SK-N-SH (cell line): Measurements from ENCODE around the gene CRYBG2. TPM values are rescaled to one million over a fixed set of nuclear protein-coding genes. Genes with fewer than 3 reads are reported as not detected.

Experiments
- CTCF ChIA-PET: fragments of 300-600, 350-600 bp; formaldehyde crosslinking; extraction: SDS; loops from one replicate; lab custom pipeline; 2021; lab: Yijun Ruan, JAX
- POLR2A ChIA-PET: fragments of 350-600 bp; sonication (Branson Sonifier 250); formaldehyde crosslinking; extraction: SDS; loops from one replicate; lab custom pipeline; 2020; ENCODE audit warnings: antibody characterized with exemption, inconsistent platforms; lab: Yijun Ruan, JAX
- DNase-seq: peaks from one replicate; pipeline ENCODE4 v3.0.0; 2012
- H2AFZ ChIP-seq: fragments of 200-600 bp; sonication (generic); 2 replicates; pipeline ENCODE4 v1.8.1; 2016; ENCODE audit warnings: antibody characterized with exemption, mild to moderate bottlenecking, low read depth
- H3F3A ChIP-seq: fragments of 200-600 bp; sonication (generic); replicated peaks from 2 replicates; pipeline ENCODE3; 2016; ENCODE audit warnings: antibody characterized with exemption, mild to moderate bottlenecking; ENCODE audit not compliant: insufficient read depth
- H3K27ac ChIP-seq, 2 experiments: fragments of 200-500 bp in 1 of 2; fragments of 200-600 bp in 1 of 2; sonication (Bioruptor generic) in 1 of 2; sonication (generic), shearing (Covaris generic) in 1 of 2; 2 replicates each; pipeline versions ENCODE4 v1.5.1 to v1.6.1; 2014 to 2016; ENCODE audit warnings: low read depth in 2 of 2, inconsistent platforms in 1 of 2, low read length in 1 of 2, mild to moderate bottlenecking in 1 of 2, mixed read lengths in 1 of 2
- H3K27me3 ChIP-seq: fragments of 200-600 bp; sonication (generic), shearing (Covaris generic); 2 replicates; pipeline ENCODE4 v1.6.1; 2016; ENCODE audit warnings: mixed run types; ENCODE audit not compliant: insufficient read depth
- H3K36me3 ChIP-seq, 2 experiments: fragments of 200-500 bp in 1 of 2; fragments of 200-600 bp in 1 of 2; sonication (Bioruptor generic) in 1 of 2; sonication (generic) in 1 of 2; replicated peaks in 1 of 2; 2 replicates each; pipeline versions ENCODE3 to v1.5.1; 2014 to 2016; ENCODE audit warnings: low read length in 1 of 2, mild to moderate bottlenecking in 1 of 2; ENCODE audit not compliant: insufficient read depth in 2 of 2, control insufficient read depth in 1 of 2
- H3K4me1 ChIP-seq, 2 experiments: fragments of 200-500 bp in 1 of 2; fragments of 200-600 bp in 1 of 2; sonication (Bioruptor generic) in 1 of 2; sonication (generic), shearing (Covaris generic) in 1 of 2; 2 replicates each; pipeline versions ENCODE4 v1.5.1 to v1.6.1; 2014 to 2016; ENCODE audit warnings: low read depth in 1 of 2, low read length in 1 of 2, mixed run types in 1 of 2; ENCODE audit not compliant: insufficient read depth in 2 of 2, control insufficient read depth in 1 of 2
- H3K4me2 ChIP-seq: fragments of 200-600 bp; sonication (generic), shearing (Covaris generic); 2 replicates; pipeline ENCODE4 v1.6.1; 2017; ENCODE audit warnings: mixed run types
- H3K4me3 ChIP-seq, 2 experiments: fragments of 200-500 bp in 1 of 2; fragments of 200-600 bp in 1 of 2; sonication (Bioruptor generic) in 1 of 2; sonication (generic), shearing (Covaris generic) in 1 of 2; 2 replicates each; pipeline versions ENCODE4 v1.5.1 to v1.8.1; 2014 to 2016; ENCODE audit warnings: low read depth in 2 of 2, inconsistent platforms in 1 of 2, low read length in 1 of 2, mild to moderate bottlenecking in 1 of 2, mixed read lengths in 1 of 2, moderate library complexity in 1 of 2
- H3K79me2 ChIP-seq: fragments of 200-600 bp; sonication (generic); 2 replicates; pipeline ENCODE4 v1.8.1; 2017; ENCODE audit warnings: mild to moderate bottlenecking; ENCODE audit not compliant: insufficient read depth
- H3K9ac ChIP-seq: fragments of 200-600 bp; sonication (generic); 2 replicates; pipeline ENCODE4 v1.6.1; 2017; ENCODE audit warnings: mixed run types
- H3K9me2 ChIP-seq: fragments of 200-600 bp; sonication (generic); 2 replicates; pipeline ENCODE4 v1.6.1; 2017; ENCODE audit warnings: mixed run types
- H3K9me3 ChIP-seq: fragments of 200-600 bp; sonication (generic); 2 replicates; pipeline ENCODE4 v1.6.1; 2017; ENCODE audit warnings: mixed run types, mild to moderate bottlenecking, moderate library complexity
- H4K20me1 ChIP-seq: fragments of 200-600 bp; sonication (generic); 2 replicates; pipeline ENCODE4 v1.6.1; 2017; ENCODE audit warnings: mild to moderate bottlenecking, mixed run types; ENCODE audit not compliant: insufficient read depth
- CTCF ChIP-seq: fragments of 200-600 bp; sonication (generic); IDR thresholded peaks from 2 replicates; pipeline ENCODE4 v1.6.1; 2017; ENCODE audit warnings: antibody characterized with exemption, mild to moderate bottlenecking, moderate library complexity
- ELF1 ChIP-seq: IDR thresholded peaks from 2 replicates; pipeline ENCODE4 v1.4.0; 2012
- EP300 ChIP-seq, 2 experiments: IDR thresholded peaks; 2 replicates each; pipeline versions ENCODE4 v1.4.0 to v1.6.1; 2012; ENCODE audit warnings: borderline replicate concordance in 1 of 2, low read depth in 1 of 2, low read length in 1 of 2
- EZH2phosphoT487 ChIP-seq: fragments of 200-600 bp; sonication (generic); IDR thresholded peaks from 2 replicates; pipeline ENCODE4 v1.6.1; 2017; ENCODE audit warnings: low read depth, mixed run types, mild to moderate bottlenecking, antibody characterized with exemption, moderate library complexity, borderline replicate concordance
- FOSL2 ChIP-seq: IDR thresholded peaks from 2 replicates; pipeline ENCODE4 v1.4.0; 2012; ENCODE audit warnings: low read depth, mild to moderate bottlenecking, moderate library complexity, borderline replicate concordance
- FOXJ3 ChIP-seq: sonication (generic); formaldehyde crosslinking; IDR thresholded peaks from 2 replicates; pipeline ENCODE4 v1.5.1; 2020; ENCODE audit warnings: mild to moderate bottlenecking, missing genetic modification reagents
- GABPA ChIP-seq: IDR thresholded peaks from 2 replicates; pipeline ENCODE4 v1.4.0; 2012; ENCODE audit warnings: low read depth, mild to moderate bottlenecking
- JUND ChIP-seq: IDR thresholded peaks from 2 replicates; pipeline ENCODE4 v1.4.0; 2012
- MAX ChIP-seq: IDR thresholded peaks from 2 replicates; pipeline ENCODE4 v1.4.0; 2012; ENCODE audit warnings: low read depth
- MEF2A ChIP-seq: IDR thresholded peaks from 2 replicates; pipeline ENCODE4 v1.4.0; 2012; ENCODE audit warnings: low read depth, borderline replicate concordance
- NRF1 ChIP-seq: IDR thresholded peaks from 2 replicates; pipeline ENCODE4 v1.6.1; 2012; ENCODE audit warnings: low read depth, mild to moderate bottlenecking, low read length
- PBX3 ChIP-seq: IDR thresholded peaks from 2 replicates; pipeline ENCODE4; 2012
- RFX5 ChIP-seq: IDR thresholded peaks from 2 replicates; pipeline ENCODE4 v1.6.1; 2012; ENCODE audit warnings: mild to moderate bottlenecking, improper control_type of control experiment, low read length
- SMC3 ChIP-seq: IDR thresholded peaks from 2 replicates; pipeline ENCODE4 v1.6.1; 2012; ENCODE audit warnings: low read depth, low read length, improper control_type of control experiment
- TCF12 ChIP-seq: IDR thresholded peaks from 2 replicates; pipeline ENCODE4 v1.4.0; 2012
- WGBS: methylation state at CpG from one replicate; pipeline ENCODE4 v1.1.6; 2017; ENCODE audit warnings: low lambda C conversion rate; 5-methylcytosine and 5-hydroxymethylcytosine counted together
- polyA plus RNA-seq, 3 experiments: library from polyadenylated mRNA; depleted of rRNA; stranded (reverse); fragments of >200 nt; gene quantifications; 2 replicates each; pipeline ENCODE4 v1.2.3, GENCODE V29; 2012
- TF ChIP-seq, protein P1 (sequence below): fragments of 150-350 bp; IDR thresholded peaks from 2 replicates; pipeline ENCODE4 v1.6.1; 2016; ENCODE audit warnings: mild to moderate bottlenecking, low read depth, low read length
- TF ChIP-seq, protein P2 (sequence below): fragments of 150-350 bp; IDR thresholded peaks from 2 replicates; pipeline ENCODE4 v1.6.1; 2017; ENCODE audit warnings: antibody characterized with exemption, low read length, low read depth, borderline replicate concordance
- TF ChIP-seq, protein P3 (sequence below): IDR thresholded peaks from 2 replicates; pipeline ENCODE4 v1.6.1; 2012; ENCODE audit warnings: mild to moderate bottlenecking, low read depth, low read length, moderate library complexity
- TF ChIP-seq, protein P4 (sequence below): IDR thresholded peaks from 2 replicates; pipeline ENCODE4 v1.4.0; 2012; ENCODE audit warnings: low read depth, borderline replicate concordance

Gene CRYBG2
- polyA plus RNA-seq, 1 of the 3 experiments (the other 2 are of a cell fraction) = 0.08 TPM

- Histone ChIP-seq H3K79me2 (no peaks in the 10 kb centered on the region), H3K9ac (no peak overlapping the region), H3K9me3 (no peaks in the 10 kb centered on the region), H4K20me1 (no peaks in the 10 kb centered on the region), H3K4me1 (no peaks in the 10 kb centered on the region), H2AFZ (no peak overlapping the region), H3K9me2 (no peaks in the 10 kb centered on the region), H3K36me3 (no peaks in the 10 kb centered on the region)
- WGBS = 53% methylated on average over 3 of the region's 3 CpGs
- CTCF ChIA-PET = interaction anchor here (1.1 to 3.8 kb wide), 3 partner anchors 10 to 35 kb away, joined by 4 to 23 read pairs (median 13); no protein-coding TSS in a partner anchor
- TF ChIP-seq JUND (no peak), MEF2A (no peak), CTCF (no peak), SMC3 (no peak), ELF1 (no peak), FOSL2 (no peak), GABPA (no peak)
- TF ChIP-seq, protein P1, sequence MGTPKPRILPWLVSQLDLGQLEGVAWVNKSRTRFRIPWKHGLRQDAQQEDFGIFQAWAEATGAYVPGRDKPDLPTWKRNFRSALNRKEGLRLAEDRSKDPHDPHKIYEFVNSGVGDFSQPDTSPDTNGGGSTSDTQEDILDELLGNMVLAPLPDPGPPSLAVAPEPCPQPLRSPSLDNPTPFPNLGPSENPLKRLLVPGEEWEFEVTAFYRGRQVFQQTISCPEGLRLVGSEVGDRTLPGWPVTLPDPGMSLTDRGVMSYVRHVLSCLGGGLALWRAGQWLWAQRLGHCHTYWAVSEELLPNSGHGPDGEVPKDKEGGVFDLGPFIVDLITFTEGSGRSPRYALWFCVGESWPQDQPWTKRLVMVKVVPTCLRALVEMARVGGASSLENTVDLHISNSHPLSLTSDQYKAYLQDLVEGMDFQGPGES = no peak
- TF ChIP-seq, all 33 proteins: peak for 0
- no peaks in the 10 kb centered on the region for H3K27me3 ChIP-seq
- H3F3A ChIP-seq = no peaks in the 10 kb centered on the region
- DNase-seq = no peak
- POLR2A ChIA-PET = no interaction called here
- no peak overlapping the region for H3K27ac ChIP-seq
- H3K4me2 ChIP-seq = no peak overlapping the region
- no peak overlapping the region for H3K4me3 ChIP-seq
These were observed 45.1 kb upstream of the CRYBG2 start for GRCh38 chr1:26399034-26399433.

GRCh38 chr1:26395754-26396153 is 41.8 kb upstream of the CRYBG2 start:
- Histone ChIP-seq H3K79me2 (no peaks in the 10 kb centered on the region), H3K27ac (no peak overlapping the region), H3K27me3 (no peaks in the 10 kb centered on the region), H3K36me3 (no peaks in the 10 kb centered on the region), H3K4me1 (no peaks in the 10 kb centered on the region), H3K9me2 (no peaks in the 10 kb centered on the region), H4K20me1 (no peaks in the 10 kb centered on the region), H3K9ac (no peak overlapping the region), H3K4me3 (no peak overlapping the region), H3K4me2 (no peak overlapping the region), H3K9me3 (no peaks in the 10 kb centered on the region), H2AFZ (no peak overlapping the region), H3F3A (no peaks in the 10 kb centered on the region)
- ChIA-PET CTCF (interaction anchor here (1.0 to 4.5 kb wide), 10 partner anchors 10 to 357 kb away, joined by 3 to 21 read pairs (median 3); no protein-coding TSS in a partner anchor), POLR2A (no interaction called here)
- no peak for DNase-seq
- 86% methylated on average over 8 of the region's 8 CpGs for WGBS
- no peak for TF ChIP-seq TCF12
- TF ChIP-seq, protein P2, sequence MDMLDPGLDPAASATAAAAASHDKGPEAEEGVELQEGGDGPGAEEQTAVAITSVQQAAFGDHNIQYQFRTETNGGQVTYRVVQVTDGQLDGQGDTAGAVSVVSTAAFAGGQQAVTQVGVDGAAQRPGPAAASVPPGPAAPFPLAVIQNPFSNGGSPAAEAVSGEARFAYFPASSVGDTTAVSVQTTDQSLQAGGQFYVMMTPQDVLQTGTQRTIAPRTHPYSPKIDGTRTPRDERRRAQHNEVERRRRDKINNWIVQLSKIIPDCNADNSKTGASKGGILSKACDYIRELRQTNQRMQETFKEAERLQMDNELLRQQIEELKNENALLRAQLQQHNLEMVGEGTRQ = no peak
- no peak for TF ChIP-seq MAX
- TF ChIP-seq, protein P3, sequence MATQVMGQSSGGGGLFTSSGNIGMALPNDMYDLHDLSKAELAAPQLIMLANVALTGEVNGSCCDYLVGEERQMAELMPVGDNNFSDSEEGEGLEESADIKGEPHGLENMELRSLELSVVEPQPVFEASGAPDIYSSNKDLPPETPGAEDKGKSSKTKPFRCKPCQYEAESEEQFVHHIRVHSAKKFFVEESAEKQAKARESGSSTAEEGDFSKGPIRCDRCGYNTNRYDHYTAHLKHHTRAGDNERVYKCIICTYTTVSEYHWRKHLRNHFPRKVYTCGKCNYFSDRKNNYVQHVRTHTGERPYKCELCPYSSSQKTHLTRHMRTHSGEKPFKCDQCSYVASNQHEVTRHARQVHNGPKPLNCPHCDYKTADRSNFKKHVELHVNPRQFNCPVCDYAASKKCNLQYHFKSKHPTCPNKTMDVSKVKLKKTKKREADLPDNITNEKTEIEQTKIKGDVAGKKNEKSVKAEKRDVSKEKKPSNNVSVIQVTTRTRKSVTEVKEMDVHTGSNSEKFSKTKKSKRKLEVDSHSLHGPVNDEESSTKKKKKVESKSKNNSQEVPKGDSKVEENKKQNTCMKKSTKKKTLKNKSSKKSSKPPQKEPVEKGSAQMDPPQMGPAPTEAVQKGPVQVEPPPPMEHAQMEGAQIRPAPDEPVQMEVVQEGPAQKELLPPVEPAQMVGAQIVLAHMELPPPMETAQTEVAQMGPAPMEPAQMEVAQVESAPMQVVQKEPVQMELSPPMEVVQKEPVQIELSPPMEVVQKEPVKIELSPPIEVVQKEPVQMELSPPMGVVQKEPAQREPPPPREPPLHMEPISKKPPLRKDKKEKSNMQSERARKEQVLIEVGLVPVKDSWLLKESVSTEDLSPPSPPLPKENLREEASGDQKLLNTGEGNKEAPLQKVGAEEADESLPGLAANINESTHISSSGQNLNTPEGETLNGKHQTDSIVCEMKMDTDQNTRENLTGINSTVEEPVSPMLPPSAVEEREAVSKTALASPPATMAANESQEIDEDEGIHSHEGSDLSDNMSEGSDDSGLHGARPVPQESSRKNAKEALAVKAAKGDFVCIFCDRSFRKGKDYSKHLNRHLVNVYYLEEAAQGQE = no peak
- no peak for TF ChIP-seq EZH2phosphoT487
- no peak for TF ChIP-seq FOXJ3 (CRISPR knock-in tag)
- TF ChIP-seq, protein P4, sequence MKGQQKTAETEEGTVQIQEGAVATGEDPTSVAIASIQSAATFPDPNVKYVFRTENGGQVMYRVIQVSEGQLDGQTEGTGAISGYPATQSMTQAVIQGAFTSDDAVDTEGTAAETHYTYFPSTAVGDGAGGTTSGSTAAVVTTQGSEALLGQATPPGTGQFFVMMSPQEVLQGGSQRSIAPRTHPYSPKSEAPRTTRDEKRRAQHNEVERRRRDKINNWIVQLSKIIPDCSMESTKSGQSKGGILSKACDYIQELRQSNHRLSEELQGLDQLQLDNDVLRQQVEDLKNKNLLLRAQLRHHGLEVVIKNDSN = no peak
- TF ChIP-seq NRF1 = no peak
- TF ChIP-seq PBX3 = no peak
- TF ChIP-seq GABPA = no peak
- TF ChIP-seq FOSL2 = no peak
- TF ChIP-seq RFX5 = no peak
- TF ChIP-seq EP300 (IDR thresholded peaks at IDR 0.05; ENCODE audit: borderline replicate concordance in 1 of 2, low read depth in 1 of 2, low read length in 1 of 2) = no peak
